GM12872 (cell line): Measurements from ENCODE around the gene LRSAM1.

Experiments
- TF ChIP-seq, protein P1 (sequence below): IDR thresholded peaks from 3 replicates; pipeline ENCODE4 v1.5.1; 2011; ENCODE audit warnings: low read depth, mild to moderate bottlenecking, low read length, moderate library complexity; ENCODE audit not compliant: insufficient read depth

Gene LRSAM1

DNA sequence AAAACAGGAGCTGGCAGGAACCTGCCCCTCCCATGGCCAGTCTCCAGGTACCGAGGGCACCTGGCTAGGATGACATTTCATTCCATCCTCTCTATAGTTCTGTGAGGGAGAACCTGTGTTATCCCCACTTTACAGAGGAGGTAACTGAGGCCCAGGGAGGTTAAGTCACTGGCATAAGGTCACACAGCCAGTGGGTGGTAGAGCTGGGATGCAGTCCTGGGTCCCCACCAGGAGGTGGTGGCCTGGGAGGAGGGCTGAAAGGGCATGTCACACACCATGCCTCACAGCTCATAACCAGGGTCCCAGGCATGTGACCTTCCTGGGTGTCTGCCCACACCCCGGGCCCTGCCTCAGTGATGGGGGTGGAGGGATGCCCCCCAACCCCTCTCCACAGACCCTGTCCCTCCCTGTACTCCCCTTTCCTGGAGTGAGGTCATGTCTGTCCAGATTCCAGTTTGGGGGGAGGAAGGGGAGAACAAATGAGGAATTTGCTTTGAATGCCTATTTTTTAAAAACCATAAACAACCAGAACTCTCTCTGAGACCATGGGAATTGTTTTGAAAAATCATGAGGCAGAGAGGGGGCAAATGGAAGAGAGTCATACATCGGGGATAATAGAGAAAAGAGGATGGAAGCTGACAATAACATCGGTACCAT is 83.1 kb downstream of the LRSAM1 start:
- TF ChIP-seq, protein P1, sequence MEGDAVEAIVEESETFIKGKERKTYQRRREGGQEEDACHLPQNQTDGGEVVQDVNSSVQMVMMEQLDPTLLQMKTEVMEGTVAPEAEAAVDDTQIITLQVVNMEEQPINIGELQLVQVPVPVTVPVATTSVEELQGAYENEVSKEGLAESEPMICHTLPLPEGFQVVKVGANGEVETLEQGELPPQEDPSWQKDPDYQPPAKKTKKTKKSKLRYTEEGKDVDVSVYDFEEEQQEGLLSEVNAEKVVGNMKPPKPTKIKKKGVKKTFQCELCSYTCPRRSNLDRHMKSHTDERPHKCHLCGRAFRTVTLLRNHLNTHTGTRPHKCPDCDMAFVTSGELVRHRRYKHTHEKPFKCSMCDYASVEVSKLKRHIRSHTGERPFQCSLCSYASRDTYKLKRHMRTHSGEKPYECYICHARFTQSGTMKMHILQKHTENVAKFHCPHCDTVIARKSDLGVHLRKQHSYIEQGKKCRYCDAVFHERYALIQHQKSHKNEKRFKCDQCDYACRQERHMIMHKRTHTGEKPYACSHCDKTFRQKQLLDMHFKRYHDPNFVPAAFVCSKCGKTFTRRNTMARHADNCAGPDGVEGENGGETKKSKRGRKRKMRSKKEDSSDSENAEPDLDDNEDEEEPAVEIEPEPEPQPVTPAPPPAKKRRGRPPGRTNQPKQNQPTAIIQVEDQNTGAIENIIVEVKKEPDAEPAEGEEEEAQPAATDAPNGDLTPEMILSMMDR = no peak

- TF ChIP-seq, protein P1 = no peak
These were observed 83.6 kb downstream of the LRSAM1 start for GRCh38 chr9:127534931-127535330.

GRCh38 chr9:127535396-127535795 is 84.1 kb downstream of the LRSAM1 start:
- TF ChIP-seq, protein P1 = no peak

DNA sequence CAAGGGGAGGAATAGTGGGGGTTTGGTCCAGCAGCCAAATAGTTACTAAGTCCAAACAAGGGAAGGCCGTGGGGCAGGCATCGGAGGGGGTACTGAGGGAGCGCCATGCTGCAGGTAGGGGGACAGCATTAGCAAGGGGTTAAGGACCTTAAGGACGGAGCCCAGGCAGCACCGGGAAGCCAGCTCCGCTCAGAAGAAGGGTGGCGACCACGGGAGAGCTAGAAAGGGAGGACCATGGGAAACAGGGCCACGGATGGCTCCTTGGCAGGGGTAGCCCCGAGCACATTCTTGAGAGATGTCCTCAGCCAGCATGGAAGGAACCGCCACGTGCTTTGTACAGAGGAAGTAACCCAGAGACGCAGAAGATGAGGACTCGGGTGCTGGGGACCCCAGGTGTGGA is 84.5 kb downstream of the LRSAM1 start:
- TF ChIP-seq, protein P1 = no peak

GRCh38 chr9:127536499-127536898 is 85.2 kb downstream of the LRSAM1 start:
- TF ChIP-seq, protein P1 = no peak

GRCh38 chr9:127537014-127537413 is 85.7 kb downstream of the LRSAM1 start:
- TF ChIP-seq, protein P1 = no peak

- TF ChIP-seq, protein P1 = peak; percentile 18; the same call in 1 of the 3 replicates
These were observed 86.5 kb downstream of the LRSAM1 start for GRCh38 chr9:127537792-127538191.
